A549 (cell line): ENCODE results near the gene PXYLP1. TPM values are rescaled to one million over a fixed set of nuclear protein-coding genes. Genes with fewer than 3 reads are reported as not detected.
A peak's percentile ranks its signal among the peaks of the same experiment; 100 is the strongest.

Experiments used
- ATAC-seq, 2 experiments: fragments of 200-7000 bp in 1 of 2; fragments of >200 bp in 1 of 2; cut with Nextera tagmentation in 1 of 2; cut with Tn5 transposase in 1 of 2; 3 replicates each; pipeline versions ENCODE4 v1.8.0 to v1.9.1; 2018 to 2020; ENCODE audit warnings: mild to moderate bottlenecking in 1 of 2, moderate library complexity in 1 of 2
- CTCF ChIA-PET: fragments of 300-600 bp; sonication (Branson Sonifier 250); formaldehyde crosslinking; extraction: SDS; loops from one replicate; lab custom pipeline; 2021; ENCODE audit warnings: antibody characterized with exemption, inconsistent platforms; lab: Yijun Ruan, JAX
- POLR2A ChIA-PET: fragments of 350-600 bp; formaldehyde crosslinking; extraction: SDS; loops from one replicate; lab custom pipeline; 2021; ENCODE audit warnings: antibody characterized with exemption, inconsistent platforms; lab: Yijun Ruan, JAX
- DNase-seq, 2 experiments: peaks; one replicate each; pipeline versions ENCODE4 v3.0.0 to v3.0.0-alpha.2; 2011 to 2016; ENCODE audit warnings: low read depth in 1 of 2, low spot score in 1 of 2
- FAIRE-seq: peaks from 2 replicates; lab custom pipeline; 2011; peaks lifted over from hg19 to GRCh38; lab: Jason Lieb, UNC
- H3K27ac ChIP-seq, 2 experiments: fragments of >200 bp; sonication (Bioruptor Twin); formaldehyde crosslinking; 3 replicates each; pipeline ENCODE4 v1.5.1; 2016 to 2017
- H3K4me1 ChIP-seq: fragments of >200 bp; sonication (Bioruptor Twin); formaldehyde crosslinking; 3 replicates; pipeline ENCODE4 v1.6.1; 2016
- H3K4me2 ChIP-seq: fragments of >200 bp; sonication (Bioruptor Twin); formaldehyde crosslinking; 3 replicates; pipeline ENCODE4 v1.6.1; 2016
- H3K4me3 ChIP-seq: fragments of >200 bp; sonication (Bioruptor Twin); formaldehyde crosslinking; 3 replicates; pipeline ENCODE4 v1.5.1; 2016
- H3K9me3 ChIP-seq: fragments of >200 bp; sonication (Bioruptor Twin); formaldehyde crosslinking; 3 replicates; pipeline ENCODE4 v1.6.1; 2016
- CBX8 ChIP-seq: fragments of 200-600 bp; sonication (generic); IDR thresholded peaks from 2 replicates; pipeline ENCODE4 v1.6.1; 2016
- EHMT2 ChIP-seq: fragments of 200-600 bp; sonication (generic); IDR thresholded peaks from 2 replicates; pipeline ENCODE4 v1.6.1; 2016; ENCODE audit warnings: antibody characterized with exemption, low read depth, mild to moderate bottlenecking, moderate library complexity
- ELK1 ChIP-seq: fragments of 150-350 bp; IDR thresholded peaks from 2 replicates; pipeline ENCODE4 v1.6.1; 2014; ENCODE audit warnings: low read depth, mild to moderate bottlenecking, low read length
- FOSL2 ChIP-seq, 2 experiments: fragments of 450-650 bp in 1 of 2; fragments of >200 bp in 1 of 2; sonication (Bioruptor Twin) in 1 of 2; formaldehyde crosslinking; IDR thresholded peaks; 2 replicates each; pipeline versions ENCODE4 v1.5.0 to v1.6.1; 2016 to 2020; ENCODE audit warnings: mild to moderate bottlenecking in 1 of 2, moderate library complexity in 1 of 2
- HES2 ChIP-seq: fragments of >200 bp; sonication (Bioruptor Twin); formaldehyde crosslinking; IDR thresholded peaks from 2 replicates; pipeline ENCODE4 v1.6.1; 2016
- HEYL ChIP-seq: fragments of 250-450 bp; sonication (Bioruptor Pico); IDR thresholded peaks from 2 replicates; pipeline ENCODE4 v1.8.0; 2021; ENCODE audit warnings: mild to moderate bottlenecking, moderate library complexity
- HOXA7 ChIP-seq: fragments of 250-450 bp; sonication (Bioruptor Pico); IDR thresholded peaks from 2 replicates; pipeline ENCODE4 v1.5.0; 2020; ENCODE audit warnings: mild to moderate bottlenecking, moderate library complexity
- HOXB13 ChIP-seq: fragments of 250-450 bp; sonication (Bioruptor Pico); IDR thresholded peaks from 2 replicates; pipeline ENCODE4 v1.5.0; 2020; ENCODE audit warnings: low read depth, mild to moderate bottlenecking, moderate library complexity
- MAFK ChIP-seq: fragments of 450-650 bp; IDR thresholded peaks from 2 replicates; pipeline ENCODE4 v1.6.1; 2014; ENCODE audit not compliant: partially characterized antibody
- MYC ChIP-seq: IDR thresholded peaks from 2 replicates; pipeline ENCODE4 v1.6.1; 2012; ENCODE audit warnings: mild to moderate bottlenecking, inconsistent platforms, low read length, improper control_type of control experiment, borderline replicate concordance
- NFE2L2 ChIP-seq: fragments of 150-350 bp; conservative IDR thresholded peaks from 2 replicates; pipeline ENCODE4 v1.6.1; 2014; ENCODE audit warnings: low read length
- NPAS2 ChIP-seq: fragments of 250-450 bp; sonication (Bioruptor Pico); IDR thresholded peaks from 2 replicates; pipeline ENCODE4 v1.8.0; 2022; ENCODE audit warnings: mild to moderate bottlenecking, moderate library complexity, borderline replicate concordance
- PHF8 ChIP-seq: fragments of 200-600 bp; sonication (generic); IDR thresholded peaks from 2 replicates; pipeline ENCODE4 v1.6.1; 2016; ENCODE audit warnings: low read depth, mild to moderate bottlenecking, antibody characterized with exemption, moderate library complexity, borderline replicate concordance
- POLR2A ChIP-seq: IDR thresholded peaks from 2 replicates; pipeline ENCODE4 v1.6.1; 2012; ENCODE audit warnings: mild to moderate bottlenecking, low read length
- RFX5 ChIP-seq: fragments of 450-650 bp; IDR thresholded peaks from 2 replicates; pipeline ENCODE4 v1.7.1; 2014; ENCODE audit warnings: antibody characterized with exemption, mild to moderate bottlenecking, moderate library complexity
- TP53 ChIP-seq: fragments of 250-450 bp; sonication (Bioruptor Pico); IDR thresholded peaks from 2 replicates; pipeline ENCODE4 v1.5.0; 2021; ENCODE audit warnings: mild to moderate bottlenecking, moderate library complexity
- ZSCAN20 ChIP-seq: fragments of 250-450 bp; sonication (Bioruptor Pico); IDR thresholded peaks from 2 replicates; pipeline ENCODE4 v1.8.0; 2022; ENCODE audit warnings: mild to moderate bottlenecking, moderate library complexity
- WGBS: methylation state at CpG from one replicate; pipeline ENCODE4 v1.1.6; 2017; ENCODE audit errors: missing lambda C conversion rate; 5-methylcytosine and 5-hydroxymethylcytosine counted together
- polyA plus RNA-seq, 4 experiments: library from polyadenylated mRNA; depleted of rRNA in 3 of 4; stranded (reverse); fragments of >200 nt; fragmentation: RNase III in 1 of 4; extraction: RNeasy Plus Mini Kit Qiagen cat#74134 plus additional on column Dnase treatment in 1 of 4; gene quantifications; 2 replicates in 3 of 4; 3 replicates in 1 of 4; pipeline ENCODE4 v1.2.3, GENCODE V29; 2011 to 2017

Gene PXYLP1
- polyA plus RNA-seq, 2 of the 4 experiments (the other 2 are of a cell fraction) = 8.0 to 11.7 TPM

GRCh38 chr3:141291559-141292355 is 60.1 kb downstream of the PXYLP1 start:
- Histone ChIP-seq H3K4me2 (no peak overlapping the region), H3K4me1 (peaks cover 9% of the 10 kb centered on the region; the same call in 1 of the 3 replicates), H3K9me3 (no peaks in the 10 kb centered on the region), H3K4me3 (no peak overlapping the region)
- 82% methylated on average over 12 of the region's 12 CpGs for WGBS
- DNase-seq (no peak), ATAC-seq (no peak)
- POLR2A ChIA-PET = interaction anchor here (1.0 kb wide), 1 partner anchor 60 kb away, joined by 3 read pairs; the partner anchor contains the start of gene PXYLP1
- TF ChIP-seq MAFK (no peak), HOXA7 (CRISPR knock-in tag) (no peak), MYC (no peak), EHMT2 (no peak), FOSL2 (IDR thresholded peaks at IDR 0.05) (no peak), FOSL2 (CRISPR knock-in tag; IDR thresholded peaks at IDR 0.05) (no peak), HES2 (no peak), HOXB13 (CRISPR knock-in tag) (no peak), NFE2L2 (no peak), ELK1 (no peak), POLR2A (no peak), HEYL (CRISPR knock-in tag) (no peak)
- TF ChIP-seq, all 56 proteins: peak for 0
- CTCF ChIA-PET = interaction anchor here (0.8 to 8.2 kb wide), 6 partner anchors 11 to 163 kb away, joined by 3 to 68 read pairs (median 6); partner anchors contain the start of gene PXYLP1
- H3K27ac ChIP-seq = no peak overlapping the region
- no peak for FAIRE-seq

- H3K27ac ChIP-seq = no peak overlapping the region
- no peak for DNase-seq
- H3K9me3 ChIP-seq = no peaks in the 10 kb centered on the region
- WGBS = 90% methylated on average over 19 of the region's 19 CpGs
- CTCF ChIA-PET = interaction anchor here (0.8 to 8.2 kb wide), 5 partner anchors 10 to 162 kb away, joined by 3 to 68 read pairs (median 5); partner anchors contain the start of gene PXYLP1
- no peak overlapping the region for H3K4me2 ChIP-seq
- POLR2A ChIA-PET = interaction anchor here (1.0 kb wide), 1 partner anchor 61 kb away, joined by 3 read pairs; the partner anchor contains the start of gene PXYLP1
- TF ChIP-seq NPAS2 (CRISPR knock-in tag) (no peak), CBX8 (no peak), TP53 (no peak)
- ATAC-seq = no peak
- no peak for FAIRE-seq
- H3K4me1 ChIP-seq = peaks cover 9% of the 10 kb centered on the region; the same call in 1 of the 3 replicates
- H3K4me3 ChIP-seq = no peak overlapping the region
These were observed 60.9 kb downstream of the PXYLP1 start for GRCh38 chr3:141292356-141293058.

- ChIA-PET POLR2A (no interaction called here), CTCF (interaction anchor here (1.5 to 1.6 kb wide), 2 partner anchors 8 to 158 kb away, joined by 4 read pairs; no protein-coding TSS in a partner anchor)
- H3K4me1 ChIP-seq = peaks cover 9% of the 10 kb centered on the region; the same call in 1 of the 3 replicates
- FAIRE-seq (no peak), DNase-seq (no peak), ATAC-seq (no peak)
- TF ChIP-seq PHF8 = no peak
- TF ChIP-seq ZSCAN20 (CRISPR knock-in tag) = no peak
- TF ChIP-seq MAFK = no peak
- no peak for TF ChIP-seq RFX5
- peak overlapping the region in 1 of 2 experiments; percentile 16; a peak in 1 of 6 replicates for H3K27ac ChIP-seq
- H3K4me2 ChIP-seq = peak overlapping the region; percentile 77
- H3K4me3 ChIP-seq = peak overlapping the region; percentile 33
- 14% methylated on average over 3 of the region's 3 CpGs for WGBS
- H3K9me3 ChIP-seq = no peaks in the 10 kb centered on the region
These were observed 62.7 kb downstream of the PXYLP1 start for GRCh38 chr3:141294301-141294700.
